Measurements from ENCODE around the gene PAPPA.

DNA sequence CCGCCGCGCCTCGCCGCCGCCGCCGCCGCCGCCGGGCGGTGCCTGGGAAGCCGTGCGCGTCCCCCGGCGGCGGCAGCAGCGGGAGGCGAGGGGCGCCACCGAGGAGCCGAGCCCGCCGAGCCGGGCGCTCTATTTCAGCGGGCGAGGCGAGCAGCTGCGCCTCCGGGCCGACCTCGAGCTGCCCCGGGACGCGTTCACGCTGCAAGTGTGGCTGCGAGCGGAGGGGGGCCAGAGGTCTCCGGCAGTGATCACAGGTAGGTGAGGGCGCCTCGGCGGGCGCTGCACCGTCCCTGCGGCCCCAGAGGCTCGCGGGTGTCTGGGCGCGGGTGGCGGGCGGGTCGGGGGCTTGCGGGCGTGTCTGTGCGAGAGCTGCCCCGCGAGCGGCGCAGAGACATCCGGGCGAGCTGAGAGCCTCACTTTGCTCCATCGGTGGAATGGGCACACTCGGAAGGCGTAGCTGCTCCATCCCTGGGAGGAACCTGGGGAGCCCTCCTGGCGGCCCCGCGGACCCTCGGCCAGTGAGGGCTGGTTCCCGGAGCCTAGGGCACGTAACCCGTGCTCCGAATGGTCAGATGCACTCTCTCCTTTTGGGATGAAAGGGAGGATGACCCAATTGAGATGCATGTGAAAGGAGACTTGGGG lies 864 bp downstream of the PAPPA start:
- TF ChIP-seq, protein P1, sequence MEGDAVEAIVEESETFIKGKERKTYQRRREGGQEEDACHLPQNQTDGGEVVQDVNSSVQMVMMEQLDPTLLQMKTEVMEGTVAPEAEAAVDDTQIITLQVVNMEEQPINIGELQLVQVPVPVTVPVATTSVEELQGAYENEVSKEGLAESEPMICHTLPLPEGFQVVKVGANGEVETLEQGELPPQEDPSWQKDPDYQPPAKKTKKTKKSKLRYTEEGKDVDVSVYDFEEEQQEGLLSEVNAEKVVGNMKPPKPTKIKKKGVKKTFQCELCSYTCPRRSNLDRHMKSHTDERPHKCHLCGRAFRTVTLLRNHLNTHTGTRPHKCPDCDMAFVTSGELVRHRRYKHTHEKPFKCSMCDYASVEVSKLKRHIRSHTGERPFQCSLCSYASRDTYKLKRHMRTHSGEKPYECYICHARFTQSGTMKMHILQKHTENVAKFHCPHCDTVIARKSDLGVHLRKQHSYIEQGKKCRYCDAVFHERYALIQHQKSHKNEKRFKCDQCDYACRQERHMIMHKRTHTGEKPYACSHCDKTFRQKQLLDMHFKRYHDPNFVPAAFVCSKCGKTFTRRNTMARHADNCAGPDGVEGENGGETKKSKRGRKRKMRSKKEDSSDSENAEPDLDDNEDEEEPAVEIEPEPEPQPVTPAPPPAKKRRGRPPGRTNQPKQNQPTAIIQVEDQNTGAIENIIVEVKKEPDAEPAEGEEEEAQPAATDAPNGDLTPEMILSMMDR (IDR thresholded peaks at IDR 0.05): no peak
- TF ChIP-seq EP300 (IDR thresholded peaks at IDR 0.05) (no peak), POLR2A (IDR thresholded peaks at IDR 0.05) (no peak), POLR2AphosphoS5 (IDR thresholded peaks at IDR 0.05) (no peak)

All from suprapubic skin (tissue), 4 donors.